IPS DF 19.7 (cell line): Measurements from ENCODE around the gene SPIN4.
"Not testable (repeated sequence)": the region's sequence is repeated elsewhere in the genome, so short reads cannot be mapped to it uniquely, and the experiment has no call there.

Experiments
- DNase-seq: peaks from one replicate; pipeline ENCODE4 v3.0.0-alpha.2; 2013; ENCODE audit warnings: low read depth, low spot score

The SPIN4 gene

GRCh38 chrX:63350941-63351616, at the start of gene SPIN4:
Gene SPIN4 (minus strand): TSS chrX:63351332. CDS start chrX:63350819, 513 bp downstream.
- peak; percentile 42 for DNase-seq

GRCh38 chrX:63400340-63400739, 49.2 kb upstream of the SPIN4 start:
- DNase-seq: no peak

- DNase-seq: no peak
These were observed 43.7 kb upstream of the SPIN4 start for GRCh38 chrX:63394872-63395271.

GRCh38 chrX:63393094-63393493, 42.0 kb upstream of the SPIN4 start:
- not testable (repeated sequence) for DNase-seq

- DNase-seq: no peak
These were observed 36.3 kb upstream of the SPIN4 start for GRCh38 chrX:63387411-63387810.

GRCh38 chrX:63384263-63384662, 33.1 kb upstream of the SPIN4 start:
- not testable (repeated sequence) for DNase-seq

- not testable (repeated sequence) for DNase-seq
These were observed 21.9 kb upstream of the SPIN4 start for GRCh38 chrX:63373012-63373411.

GRCh38 chrX:63367699-63368098, 16.6 kb upstream of the SPIN4 start:
- DNase-seq: not testable (repeated sequence)

- DNase-seq: no peak
These were observed 12.7 kb upstream of the SPIN4 start for GRCh38 chrX:63363788-63364187.

GRCh38 chrX:63361494-63361893, 10.4 kb upstream of the SPIN4 start:
- DNase-seq: no peak

- no peak for DNase-seq
These were observed 3.4 kb upstream of the SPIN4 start for GRCh38 chrX:63354484-63354883.

- no peak for DNase-seq
These were observed 661 bp downstream of the SPIN4 start for GRCh38 chrX:63350465-63350877.

- DNase-seq: no peak
These were observed 1.8 kb downstream of the SPIN4 start for GRCh38 chrX:63349307-63349706.

- no peak for DNase-seq
These were observed 20.5 kb downstream of the SPIN4 start for GRCh38 chrX:63330681-63331080.

GRCh38 chrX:63327788-63328187, 23.3 kb downstream of the SPIN4 start:
- DNase-seq: no peak

- no peak for DNase-seq
These were observed 51.5 kb downstream of the SPIN4 start for GRCh38 chrX:63299596-63299995.
